GM12864 (cell line): ENCODE data around the gene LMBR1L.

ENCODE experiments used
- DNase-seq: peaks from one replicate; pipeline ENCODE4 v3.0.0-alpha.2; 2011; ENCODE audit warnings: low read depth
- H3K4me3 ChIP-seq: 2 replicates; pipeline ENCODE4 v1.5.1; 2011; ENCODE audit warnings: mild to moderate bottlenecking, low read depth, low read length, control low read depth
- CTCF ChIP-seq: IDR thresholded peaks from 2 replicates; pipeline ENCODE4 v1.5.1; 2011; ENCODE audit warnings: low read depth, mild to moderate bottlenecking, moderate library complexity, low read length, control low read depth, inconsistent platforms; ENCODE audit errors: missing control alignments

LMBR1L gene

GRCh38 chr12:49098703-49099102 is 11.9 kb downstream of the LMBR1L start:
- no peak for DNase-seq
- TF ChIP-seq CTCF: no peak
- H3K4me3 ChIP-seq: no peak overlapping the region

- no peak overlapping the region for H3K4me3 ChIP-seq
- DNase-seq: no peak
- TF ChIP-seq CTCF: peak; percentile 94
Observed at GRCh38 chr12:49098035-49098451, 12.6 kb downstream of the LMBR1L start.

- DNase-seq: no peak
- H3K4me3 ChIP-seq: no peak overlapping the region
- TF ChIP-seq CTCF: no peak
Observed at GRCh38 chr12:49097381-49097780, 13.3 kb downstream of the LMBR1L start.

- no peak for TF ChIP-seq CTCF
- H3K4me3 ChIP-seq: no peak overlapping the region
- no peak for DNase-seq
Observed at GRCh38 chr12:49094975-49095365, 15.7 kb downstream of the LMBR1L start.

GRCh38 chr12:49094160-49094974 is 16.3 kb downstream of the LMBR1L start, which contains the start of gene DHH:
Gene DHH (minus strand): TSS chr12:49094801. CDS start chr12:49094512, 289 bp downstream.
- TF ChIP-seq CTCF: no peak
- no peak for DNase-seq
- H3K4me3 ChIP-seq: no peak within 1 kb of the TSS

GRCh38 chr12:49093792-49094159 is 16.9 kb downstream of the LMBR1L start:
- no peak for TF ChIP-seq CTCF
- no peak overlapping the region for H3K4me3 ChIP-seq
- no peak for DNase-seq
